IMR-90 (cell line): Measurements from ENCODE around the gene GPA33. TPM values are rescaled to one million over a fixed set of nuclear protein-coding genes. Genes with fewer than 3 reads are reported as not detected.

ENCODE experiments used
- ATAC-seq: fragments of 200-7000 bp; cut with Tn5 transposase; 2 replicates; pipeline ENCODE4 v1.9.1; 2020; ENCODE audit warnings: low read depth, mild to moderate bottlenecking, moderate library complexity
- BruUV-seq: library from RNA; stranded (reverse); fragments of 400-500 nt; replicated peaks from 2 replicates; lab custom pipeline; 2021; lab: Mats Ljungman, UMichigan
- CTCF ChIA-PET: fragments of 300-600 bp; formaldehyde crosslinking; extraction: SDS; loops from one replicate; lab custom pipeline; 2021; ENCODE audit warnings: antibody characterized with exemption; lab: Yijun Ruan, JAX
- POLR2A ChIA-PET: fragments of 300-600 bp; sonication (Branson Sonifier 250); formaldehyde crosslinking; loops from one replicate; lab custom pipeline; 2022; ENCODE audit warnings: antibody characterized with exemption; ENCODE audit not compliant: unreplicated experiment; lab: Charles Lee
- DNase-seq: peaks from one replicate; pipeline ENCODE4 v3.0.0; 2013
- H2AFZ ChIP-seq: replicated peaks from 2 replicates; pipeline ENCODE3; 2013; ENCODE audit warnings: low read length, mild to moderate bottlenecking; ENCODE audit not compliant: poor library complexity
- H2AK5ac ChIP-seq: 2 replicates; pipeline ENCODE4 v1.6.1; 2013; ENCODE audit warnings: low read depth, low read length, inconsistent platforms
- H2AK9ac ChIP-seq: replicated peaks from 2 replicates; pipeline ENCODE3; 2013; ENCODE audit warnings: mild to moderate bottlenecking, low read depth, low read length, moderate library complexity; ENCODE audit not compliant: poor library complexity
- H2BK120ac ChIP-seq: 2 replicates; pipeline ENCODE4 v1.6.1; 2013; ENCODE audit warnings: low read depth, low read length, inconsistent platforms
- H2BK15ac ChIP-seq: 3 replicates; pipeline ENCODE4 v1.6.1; 2013; ENCODE audit warnings: low read depth, low read length, inconsistent platforms
- H2BK20ac ChIP-seq: 2 replicates; pipeline ENCODE4 v1.6.1; 2013; ENCODE audit warnings: low read depth, mild to moderate bottlenecking, inconsistent platforms, low read length, moderate library complexity
- H2BK5ac ChIP-seq: 2 replicates; pipeline ENCODE4 v1.6.1; 2013; ENCODE audit warnings: mild to moderate bottlenecking, low read depth, low read length, inconsistent platforms; ENCODE audit not compliant: poor library complexity, severe bottlenecking
- H3K14ac ChIP-seq: replicated peaks from 2 replicates; pipeline ENCODE4 v1.6.1; 2013; ENCODE audit warnings: low read depth, low read length, inconsistent platforms
- H3K18ac ChIP-seq: 2 replicates; pipeline ENCODE4 v1.6.1; 2013; ENCODE audit warnings: low read depth, low read length, control low read depth
- H3K23ac ChIP-seq: 2 replicates; pipeline ENCODE4 v1.6.1; 2013; ENCODE audit warnings: low read depth, low read length, inconsistent platforms
- H3K27ac ChIP-seq: 2 replicates; pipeline ENCODE4 v1.5.1; 2013; ENCODE audit warnings: mild to moderate bottlenecking, control low read depth, low read length; ENCODE audit not compliant: insufficient read depth
- H3K27me3 ChIP-seq: 2 replicates; pipeline ENCODE4 v1.6.1; 2013; ENCODE audit warnings: low read length; ENCODE audit not compliant: control insufficient read depth, insufficient read depth
- H3K36me3 ChIP-seq: 2 replicates; pipeline ENCODE4 v1.6.1; 2013; ENCODE audit warnings: low read length, mixed read lengths; ENCODE audit not compliant: control insufficient read depth, insufficient read depth
- H3K4ac ChIP-seq: 2 replicates; pipeline ENCODE4 v1.6.1; 2013; ENCODE audit warnings: low read depth, low read length, inconsistent platforms
- H3K4me1 ChIP-seq: 2 replicates; pipeline ENCODE4 v1.6.1; 2013; ENCODE audit warnings: low read length, mixed read lengths; ENCODE audit not compliant: control insufficient read depth, insufficient read depth
- H3K4me2 ChIP-seq: 2 replicates; pipeline ENCODE4 v1.6.1; 2013; ENCODE audit warnings: low read depth, mild to moderate bottlenecking, control low read depth, low read length, moderate library complexity
- H3K4me3 ChIP-seq: 2 replicates; pipeline ENCODE4 v1.5.1; 2013; ENCODE audit warnings: low read depth, mild to moderate bottlenecking, control low read depth, low read length, moderate library complexity; ENCODE audit not compliant: insufficient read depth
- H3K56ac ChIP-seq: 2 replicates; pipeline ENCODE4 v1.6.1; 2013; ENCODE audit warnings: low read length, inconsistent platforms; ENCODE audit not compliant: insufficient read depth; ENCODE audit errors: extremely low read depth
- H3K79me1 ChIP-seq, 2 experiments: 2 replicates each; pipeline ENCODE4 v1.6.1; 2013; ENCODE audit warnings: low read length in 2 of 2, inconsistent platforms in 1 of 2, low read depth in 1 of 2
- H3K9ac ChIP-seq: 2 replicates; pipeline ENCODE4 v1.6.1; 2013; ENCODE audit warnings: low read depth, low read length, control low read depth
- H3K9me1 ChIP-seq: 2 replicates; pipeline ENCODE4 v1.6.1; 2013; ENCODE audit warnings: low read length, inconsistent platforms; ENCODE audit not compliant: insufficient read depth
- H3K9me3 ChIP-seq: 2 replicates; pipeline ENCODE4 v1.6.1; 2013; ENCODE audit warnings: low read length; ENCODE audit not compliant: control insufficient read depth, insufficient read depth
- H4K20me1 ChIP-seq: 2 replicates; pipeline ENCODE4 v1.6.1; 2013; ENCODE audit warnings: low read length, inconsistent platforms; ENCODE audit not compliant: insufficient read depth
- H4K5ac ChIP-seq: 2 replicates; pipeline ENCODE4 v1.6.1; 2013; ENCODE audit warnings: mild to moderate bottlenecking, low read depth, low read length, control low read depth
- H4K8ac ChIP-seq, 2 experiments: 2 replicates each; pipeline ENCODE4 v1.6.1; 2013; ENCODE audit warnings: low read depth in 2 of 2, low read length in 2 of 2, control low read depth in 1 of 2, inconsistent platforms in 1 of 2
- H4K91ac ChIP-seq: 2 replicates; pipeline ENCODE4 v1.6.1; 2013; ENCODE audit warnings: low read depth, low read length, inconsistent platforms; ENCODE audit not compliant: insufficient read depth
- BHLHE40 ChIP-seq: fragments of 150-350 bp; IDR thresholded peaks from 2 replicates; pipeline ENCODE4 v1.6.1; 2016; ENCODE audit warnings: mild to moderate bottlenecking, low read depth, low read length
- CEBPB ChIP-seq: IDR thresholded peaks from 2 replicates; pipeline ENCODE4 v1.6.1; 2012; ENCODE audit warnings: low read depth, low read length, improper control_type of control experiment
- CHD1 ChIP-seq: IDR thresholded peaks from 2 replicates; pipeline ENCODE4 v1.6.1; 2012; ENCODE audit warnings: low read depth, low read length, improper control_type of control experiment
- FOS ChIP-seq: fragments of 150-350 bp; IDR thresholded peaks from 2 replicates; pipeline ENCODE4 v1.6.1; 2016; ENCODE audit warnings: low read depth, low read length
- MAFK ChIP-seq: IDR thresholded peaks from 2 replicates; pipeline ENCODE4 v1.6.1; 2012; ENCODE audit warnings: low read depth, low read length, improper control_type of control experiment
- MXI1 ChIP-seq: IDR thresholded peaks from 2 replicates; pipeline ENCODE4 v1.6.1; 2012; ENCODE audit warnings: low read depth, mild to moderate bottlenecking, low read length, moderate library complexity, borderline replicate concordance
- NFE2L2 ChIP-seq: fragments of 150-350 bp; IDR thresholded peaks from 2 replicates; pipeline ENCODE4 v1.6.1; 2016; ENCODE audit warnings: low read depth, mild to moderate bottlenecking, low read length
- POLR2A ChIP-seq: IDR thresholded peaks from 2 replicates; pipeline ENCODE4 v1.6.1; 2012; ENCODE audit warnings: mild to moderate bottlenecking, low read depth, low read length
- RAD21 ChIP-seq: IDR thresholded peaks from 2 replicates; pipeline ENCODE4 v1.6.1; 2012; ENCODE audit warnings: low read length, improper control_type of control experiment
- RCOR1 ChIP-seq: IDR thresholded peaks from 2 replicates; pipeline ENCODE4 v1.6.1; 2012; ENCODE audit warnings: mild to moderate bottlenecking, low read length, improper control_type of control experiment; ENCODE audit not compliant: insufficient replicate concordance
- SMC3 ChIP-seq: fragments of 150-350 bp; IDR thresholded peaks from 2 replicates; pipeline ENCODE4 v1.6.1; 2016; ENCODE audit warnings: low read depth, mild to moderate bottlenecking, antibody characterized with exemption, low read length, moderate library complexity
- USF2 ChIP-seq: fragments of 150-350 bp; IDR thresholded peaks from 2 replicates; pipeline ENCODE4 v1.6.1; 2017; ENCODE audit warnings: mild to moderate bottlenecking, antibody characterized with exemption, low read length, low read depth
- WGBS, 2 experiments: methylation state at CpG; one replicate each; pipeline versions ENCODE4 v1.1.5 to v1.1.7; 2013; ENCODE audit warnings: missing lambda C conversion rate in 2 of 2; ENCODE audit not compliant: insufficient read length in 1 of 2; ENCODE audit errors: extremely low coverage in 2 of 2; 5-methylcytosine and 5-hydroxymethylcytosine counted together
- dilution Hi-C: fragments of 300-500 bp; cut with HindIII; formaldehyde crosslinking; loops from one replicate; pipeline ENCODE4 v1.14.3; 2018; ENCODE audit warnings: low sequenced_read_pairs; ENCODE audit not compliant: unreplicated experiment
- in situ Hi-C: fragments of 300-500 bp; cut with MboI; formaldehyde crosslinking; loops from 3 replicates; pipeline ENCODE4 v1.14.3; 2019; ENCODE audit warnings: low sequenced_read_pairs, inconsistent platforms, mixed read lengths
- intact Hi-C: fragments of 100-400 bp; cut with micrococcal nuclease; formaldehyde crosslinking; loops from 2 replicates; pipeline ENCODE4 v1.10.0; 2022
- polyA plus RNA-seq, 3 experiments: library from polyadenylated mRNA; depleted of rRNA; stranded (reverse); fragments of >200 nt; gene quantifications; 2 replicates each; pipeline ENCODE4 v1.2.3, GENCODE V29; 2012; ENCODE audit warnings: low replicate concordance in 1 of 3
- total RNA-seq: library from RNA; depleted of rRNA; stranded (reverse); fragments of >200 nt; gene quantifications from 2 replicates; pipeline ENCODE4 v1.2.3, GENCODE V29; 2012
- TF ChIP-seq, protein P1 (sequence below): conservative IDR thresholded peaks from 2 replicates; pipeline ENCODE4 v1.5.1; 2012; ENCODE audit warnings: mild to moderate bottlenecking, low read depth, low read length, improper control_type of control experiment
- TF ChIP-seq, protein P2 (sequence below): fragments of 150-350 bp; IDR thresholded peaks from 2 replicates; pipeline ENCODE4 v1.6.1; 2016; ENCODE audit warnings: low read depth, mild to moderate bottlenecking, low read length, moderate library complexity, borderline replicate concordance

GPA33 gene
- total and polyA plus RNA-seq, 2 of the 4 experiments (the other 2 are of a cell fraction): not detected

DNA sequence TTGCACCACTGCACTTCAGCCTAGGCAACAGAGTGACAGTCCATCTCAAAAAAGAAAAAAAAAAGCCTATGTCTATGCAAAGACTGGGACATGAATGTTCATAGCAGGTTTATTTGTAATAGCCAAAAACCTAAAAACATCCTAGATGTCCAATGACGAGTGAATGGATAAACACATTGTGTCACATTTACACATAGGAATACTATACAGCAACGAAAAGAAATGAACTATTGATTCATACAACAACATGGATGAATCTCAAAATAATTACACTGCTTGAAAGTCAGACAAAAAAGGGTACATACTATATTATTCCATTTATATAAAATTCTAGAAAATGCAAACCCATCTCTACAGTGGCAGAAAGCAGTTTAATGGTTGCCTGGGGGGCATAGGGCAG lies 11.6 kb upstream of the GPA33 start:
- Histone ChIP-seq H3K4me2 (no peak overlapping the region), H4K8ac (no peak overlapping the region), H4K5ac (no peak overlapping the region), H3K4me1 (no peaks in the 10 kb centered on the region), H3K27ac (no peak overlapping the region), H2BK20ac (no peak overlapping the region), H3K79me1 (no peaks in the 10 kb centered on the region), H3K36me3 (no peaks in the 10 kb centered on the region), H3K14ac (no peak overlapping the region), H2AK9ac (no peak overlapping the region), H2AFZ (no peak overlapping the region), H2AK5ac (no peak overlapping the region), H3K9ac (no peak overlapping the region), H3K18ac (no peak overlapping the region), H4K20me1 (no peaks in the 10 kb centered on the region), H2BK5ac (no peak overlapping the region), H3K23ac (no peak overlapping the region), H2BK15ac (no peak overlapping the region), H3K56ac (no peak overlapping the region), H4K91ac (no peak overlapping the region), H2BK120ac (no peak overlapping the region), H3K27me3 (peaks cover 3% of the 10 kb centered on the region; the same call in 1 of the 2 replicates), H3K4ac (no peak overlapping the region), H3K9me3 (no peaks in the 10 kb centered on the region), H3K9me1 (no peaks in the 10 kb centered on the region), H3K4me3 (no peak overlapping the region)
- in situ Hi-C loops: no loop called here
- intact Hi-C loops: no loop called here
- ATAC-seq: no peak
- ChIA-PET CTCF (no interaction called here), POLR2A (no interaction called here)
- no peak for DNase-seq
- dilution Hi-C loops: no loop called here
- no CpG with 5 or more reads among the region's 2 CpGs for WGBS, 2 experiments
- no peak for TF ChIP-seq BHLHE40
- TF ChIP-seq POLR2A: no peak
- no peak for TF ChIP-seq RAD21
- no peak for TF ChIP-seq FOS
- no peak for TF ChIP-seq CHD1
- TF ChIP-seq CEBPB: no peak
- TF ChIP-seq, protein P1, sequence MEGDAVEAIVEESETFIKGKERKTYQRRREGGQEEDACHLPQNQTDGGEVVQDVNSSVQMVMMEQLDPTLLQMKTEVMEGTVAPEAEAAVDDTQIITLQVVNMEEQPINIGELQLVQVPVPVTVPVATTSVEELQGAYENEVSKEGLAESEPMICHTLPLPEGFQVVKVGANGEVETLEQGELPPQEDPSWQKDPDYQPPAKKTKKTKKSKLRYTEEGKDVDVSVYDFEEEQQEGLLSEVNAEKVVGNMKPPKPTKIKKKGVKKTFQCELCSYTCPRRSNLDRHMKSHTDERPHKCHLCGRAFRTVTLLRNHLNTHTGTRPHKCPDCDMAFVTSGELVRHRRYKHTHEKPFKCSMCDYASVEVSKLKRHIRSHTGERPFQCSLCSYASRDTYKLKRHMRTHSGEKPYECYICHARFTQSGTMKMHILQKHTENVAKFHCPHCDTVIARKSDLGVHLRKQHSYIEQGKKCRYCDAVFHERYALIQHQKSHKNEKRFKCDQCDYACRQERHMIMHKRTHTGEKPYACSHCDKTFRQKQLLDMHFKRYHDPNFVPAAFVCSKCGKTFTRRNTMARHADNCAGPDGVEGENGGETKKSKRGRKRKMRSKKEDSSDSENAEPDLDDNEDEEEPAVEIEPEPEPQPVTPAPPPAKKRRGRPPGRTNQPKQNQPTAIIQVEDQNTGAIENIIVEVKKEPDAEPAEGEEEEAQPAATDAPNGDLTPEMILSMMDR: no peak
- TF ChIP-seq USF2: no peak
- TF ChIP-seq MAFK: no peak
- TF ChIP-seq, protein P2, sequence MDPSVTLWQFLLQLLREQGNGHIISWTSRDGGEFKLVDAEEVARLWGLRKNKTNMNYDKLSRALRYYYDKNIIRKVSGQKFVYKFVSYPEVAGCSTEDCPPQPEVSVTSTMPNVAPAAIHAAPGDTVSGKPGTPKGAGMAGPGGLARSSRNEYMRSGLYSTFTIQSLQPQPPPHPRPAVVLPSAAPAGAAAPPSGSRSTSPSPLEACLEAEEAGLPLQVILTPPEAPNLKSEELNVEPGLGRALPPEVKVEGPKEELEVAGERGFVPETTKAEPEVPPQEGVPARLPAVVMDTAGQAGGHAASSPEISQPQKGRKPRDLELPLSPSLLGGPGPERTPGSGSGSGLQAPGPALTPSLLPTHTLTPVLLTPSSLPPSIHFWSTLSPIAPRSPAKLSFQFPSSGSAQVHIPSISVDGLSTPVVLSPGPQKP: no peak
- TF ChIP-seq RCOR1: no peak
- TF ChIP-seq SMC3: no peak
- TF ChIP-seq NFE2L2: no peak
- no peak for TF ChIP-seq MXI1
- BruUV-seq: no TSS peak
